Esophagus muscularis mucosa (tissue), 4 donors: ENCODE results near the gene ALG8. TPM values are rescaled to one million over a fixed set of nuclear protein-coding genes. Genes with fewer than 3 reads are reported as not detected.

Experiments used
- DNase-seq: peaks from one replicate; pipeline ENCODE4 v3.0.0-alpha.2; 2017; ENCODE audit errors: extremely low spot score
- H3K27ac ChIP-seq, 4 donors: fragments of 200-600 bp; sonication (generic); replicated peaks in 1 of 4; 1 replicate in 3 of 4; 2 replicates in 1 of 4; pipeline ENCODE4 v1.5.1; 2016 to 2019; ENCODE audit warnings: mild to moderate bottlenecking in 1 of 4
- H3K27me3 ChIP-seq, 4 donors: fragments of 200-600 bp; sonication (generic); one replicate each; pipeline versions ENCODE4 v1.5.1 to v1.6.0; 2016 to 2019
- H3K36me3 ChIP-seq, 4 donors: fragments of 200-600 bp; sonication (generic); one replicate each; pipeline ENCODE4 v1.5.1; 2016 to 2019
- H3K4me1 ChIP-seq, 4 donors: fragments of 200-600 bp; sonication (generic); one replicate each; pipeline ENCODE4 v1.5.1; 2016 to 2019
- H3K4me3 ChIP-seq, 4 donors: fragments of 200-600 bp; sonication (generic); 1 replicate in 2 of 4; 2 replicates in 2 of 4; pipeline ENCODE4 v1.5.1; 2016 to 2019; ENCODE audit warnings: mild to moderate bottlenecking in 4 of 4, moderate library complexity in 1 of 4
- H3K9me3 ChIP-seq, 4 donors: fragments of 200-600 bp; sonication (generic); 1 replicate in 3 of 4; 2 replicates in 1 of 4; pipeline ENCODE4 v1.5.1; 2016 to 2019
- EP300 ChIP-seq: sonication (generic); formaldehyde crosslinking; IDR thresholded peaks from one replicate; pipeline ENCODE4 v1.6.1; 2017; ENCODE audit warnings: antibody characterized with exemption
- POLR2A ChIP-seq: fragments of 450-650 bp; IDR thresholded peaks from one replicate; pipeline ENCODE4 v1.6.1; 2017; ENCODE audit warnings: antibody characterized with exemption, moderate library complexity, mild to moderate bottlenecking, low read depth
- POLR2AphosphoS5 ChIP-seq, 2 donors: sonication (generic); formaldehyde crosslinking; IDR thresholded peaks; one replicate each; pipeline ENCODE4 v1.6.1; 2017; ENCODE audit warnings: antibody characterized with exemption in 2 of 2
- WGBS: methylation state at CpG from one replicate; pipeline ENCODE4 v1.1.5; 2018; 5-methylcytosine and 5-hydroxymethylcytosine counted together
- intact Hi-C: fragments of 100-400 bp; cut with DNase I; formaldehyde crosslinking; loops from one replicate; pipeline ENCODE4 v1.15.1; 2023
- small RNA-seq, 3 donors: library from RNA; depleted of rRNA; stranded (forward); fragments of <200 nt; gene quantifications; one replicate each; pipeline ENCODE3, GENCODE V24; 2016
- total RNA-seq, 4 donors: library from RNA; depleted of rRNA; stranded (reverse); fragments of >200 nt; gene quantifications; one replicate each; pipeline versions ENCODE4 v1.1.0 to v1.2.1, GENCODE V29; 2016
- TF ChIP-seq, protein P1 (sequence below), 3 experiments: fragments of 200-600 bp in 2 of 3; fragments of 450-650 bp in 1 of 3; sonication (generic) in 2 of 3; IDR thresholded peaks; one replicate each; pipeline ENCODE4 v1.5.1; 2017 to 2019; ENCODE audit warnings: antibody characterized with exemption in 3 of 3, mild to moderate bottlenecking in 2 of 3, moderate library complexity in 1 of 3

Gene ALG8
- total RNA-seq, 4 donors from 2014 or later: 11.2 to 21.6 (median 15.7) TPM

GRCh38 chr11:78056093-78056492 lies 83.3 kb downstream of the ALG8 start:
- WGBS: 76% methylated on average over 3 of the region's 3 CpGs
- TF ChIP-seq POLR2AphosphoS5 (IDR thresholded peaks at IDR 0.05): no peak
- no peak for TF ChIP-seq POLR2A
- no peak for TF ChIP-seq EP300
- TF ChIP-seq, protein P1, sequence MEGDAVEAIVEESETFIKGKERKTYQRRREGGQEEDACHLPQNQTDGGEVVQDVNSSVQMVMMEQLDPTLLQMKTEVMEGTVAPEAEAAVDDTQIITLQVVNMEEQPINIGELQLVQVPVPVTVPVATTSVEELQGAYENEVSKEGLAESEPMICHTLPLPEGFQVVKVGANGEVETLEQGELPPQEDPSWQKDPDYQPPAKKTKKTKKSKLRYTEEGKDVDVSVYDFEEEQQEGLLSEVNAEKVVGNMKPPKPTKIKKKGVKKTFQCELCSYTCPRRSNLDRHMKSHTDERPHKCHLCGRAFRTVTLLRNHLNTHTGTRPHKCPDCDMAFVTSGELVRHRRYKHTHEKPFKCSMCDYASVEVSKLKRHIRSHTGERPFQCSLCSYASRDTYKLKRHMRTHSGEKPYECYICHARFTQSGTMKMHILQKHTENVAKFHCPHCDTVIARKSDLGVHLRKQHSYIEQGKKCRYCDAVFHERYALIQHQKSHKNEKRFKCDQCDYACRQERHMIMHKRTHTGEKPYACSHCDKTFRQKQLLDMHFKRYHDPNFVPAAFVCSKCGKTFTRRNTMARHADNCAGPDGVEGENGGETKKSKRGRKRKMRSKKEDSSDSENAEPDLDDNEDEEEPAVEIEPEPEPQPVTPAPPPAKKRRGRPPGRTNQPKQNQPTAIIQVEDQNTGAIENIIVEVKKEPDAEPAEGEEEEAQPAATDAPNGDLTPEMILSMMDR (IDR thresholded peaks at IDR 0.05): no peak
- H3K4me1 ChIP-seq: peaks cover 0 to 5% (median 3%) of the 10 kb centered on the region in 4 donors
- intact Hi-C loops: no loop called here
- no peaks in the 10 kb centered on the region for H3K27me3 ChIP-seq
- no peak overlapping the region for H3K27ac ChIP-seq
- no peak for DNase-seq
- H3K4me3 ChIP-seq: no peak overlapping the region
- H3K36me3 ChIP-seq: no peaks in the 10 kb centered on the region
- H3K9me3 ChIP-seq: no peaks in the 10 kb centered on the region

DNA sequence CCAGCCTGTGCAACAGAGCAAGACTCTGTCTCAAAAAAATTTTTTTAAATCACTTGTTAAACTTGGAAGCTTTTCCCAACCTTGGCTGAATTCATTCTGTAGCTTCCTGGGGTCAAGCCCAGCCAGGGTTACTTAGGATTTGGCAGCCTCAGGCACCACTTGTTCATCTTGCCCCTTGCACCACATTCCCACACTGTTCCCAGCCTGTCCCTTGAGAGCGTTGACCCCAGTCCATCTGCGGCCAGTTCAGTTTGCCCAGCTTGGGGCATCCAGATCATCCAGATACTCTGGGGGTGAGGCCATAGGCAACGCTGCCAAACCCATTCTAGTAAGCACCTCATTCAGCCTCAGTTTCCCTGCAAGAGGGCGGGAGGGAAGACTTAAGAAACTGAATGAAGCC lies 84.5 kb downstream of the ALG8 start:
- Histone ChIP-seq H3K4me1 (no peaks in the 10 kb centered on the region), H3K9me3 (no peaks in the 10 kb centered on the region), H3K27me3 (no peaks in the 10 kb centered on the region), H3K36me3 (no peaks in the 10 kb centered on the region), H3K27ac (no peak overlapping the region), H3K4me3 (no peak overlapping the region)
- intact Hi-C loops: no loop called here
- TF ChIP-seq, protein P1 (IDR thresholded peaks at IDR 0.05): no peak
- TF ChIP-seq EP300 (no peak), POLR2A (no peak), POLR2AphosphoS5 (IDR thresholded peaks at IDR 0.05) (no peak)
- DNase-seq: no peak
- 95% methylated on average over 4 of the region's 4 CpGs for WGBS

DNA sequence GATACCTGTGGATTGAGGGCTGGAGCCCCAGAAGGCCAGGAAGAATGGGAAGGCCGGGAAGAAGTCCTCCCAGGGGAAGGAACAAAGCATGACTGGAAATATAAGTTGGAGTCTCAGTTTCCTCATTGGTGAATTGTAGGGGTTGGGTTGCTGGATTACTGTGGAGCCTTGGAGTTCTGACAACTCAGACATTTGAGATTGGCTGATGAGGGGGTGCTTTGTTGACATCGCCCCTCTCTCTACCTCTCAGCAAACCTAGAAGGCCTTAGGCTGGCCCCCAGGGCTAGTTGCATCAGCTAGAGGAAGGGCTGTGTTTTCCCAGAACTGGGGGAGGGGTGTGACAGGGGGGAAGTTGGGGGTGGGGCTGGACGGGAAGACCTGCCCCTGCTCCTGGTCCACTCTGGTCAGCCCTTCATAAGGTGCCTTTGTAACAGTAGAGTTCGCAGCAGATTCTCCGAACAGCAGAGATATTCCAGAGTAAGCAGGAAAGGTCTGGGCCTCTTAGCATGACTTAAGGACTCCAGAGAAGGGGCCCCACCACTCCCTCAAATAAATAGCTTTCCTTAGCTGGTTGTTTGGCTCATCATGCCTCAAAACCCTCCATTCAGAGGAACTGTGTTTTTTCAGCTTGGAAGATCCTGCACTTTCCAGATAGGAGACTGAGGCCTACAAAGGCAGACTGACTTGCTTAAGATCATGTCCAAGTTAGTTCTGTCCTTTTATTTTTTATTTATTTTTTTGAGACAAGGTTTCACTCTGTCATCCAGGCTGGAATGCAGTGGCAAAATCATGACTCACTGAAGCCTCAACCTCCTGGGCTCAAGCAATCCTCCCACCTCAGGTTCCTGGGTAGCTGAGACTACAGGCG lies 88.2 kb downstream of the ALG8 start:
- TF ChIP-seq EP300: no peak
- Histone ChIP-seq H3K27me3 (no peaks in the 10 kb centered on the region), H3K9me3 (no peaks in the 10 kb centered on the region), H3K36me3 (no peaks in the 10 kb centered on the region), H3K27ac (no peak overlapping the region), H3K4me3 (no peak overlapping the region), H3K4me1 (peaks cover 0 to 4% (median 1%) of the 10 kb centered on the region in 4 donors)
- intact Hi-C loops: no loop called here
- WGBS: 80% methylated on average over 6 of the region's 6 CpGs
- DNase-seq: no peak

Small RNA genes within 50 kb of the gene (small RNA-seq; reads per million reads assigned to genes)
- gene RNU6-126P: 0 reads per million in 3 donors

Other genes with a start within 250 kb of the ALG8 start
- 10 to 100 TPM; 13.3 to 34.1 (median 15.2) TPM for gene INTS4, start 145.0 kb downstream of the ALG8 start, total RNA-seq
- gene KCTD14, start 116.3 kb downstream of the ALG8 start, total RNA-seq: 1 to 10 TPM in 3 of 4 donors, under 1 TPM in 1; 0.83 to 2.6 (median 1.3) TPM
- gene THRSP, start 75.8 kb downstream of the ALG8 start, total RNA-seq: not detected
- 100 to 1,000 TPM in 2 of 4 donors, 10 to 100 TPM in 2; 65.1 to 116 (median 91.1) TPM for gene NDUFC2, start 59.8 kb downstream of the ALG8 start, total RNA-seq
- 10 to 100 TPM in 2 of 4 donors, 1 to 10 TPM in 2; 6.6 to 21.0 (median 12.1) TPM for gene KCTD21, start 49.0 kb upstream of the ALG8 start, total RNA-seq
- 10 to 100 TPM in 2 of 4 donors, 1 to 10 TPM in 2; 5.8 to 15.4 (median 11.3) TPM for gene USP35, start 49.3 kb upstream of the ALG8 start, total RNA-seq